HG03354 (cell line): ENCODE results near the gene CASP10.
A peak's percentile ranks its signal among the peaks of the same experiment; 100 is the strongest.
"Not testable (repeated sequence)": the region's sequence is repeated elsewhere in the genome, so short reads cannot be mapped to it uniquely, and the experiment has no call there.

Experiments used
- ATAC-seq: cut with Tn5 transposase; IDR thresholded peaks from one replicate; pipeline ENCODE4 v1.9.1; 2021; ENCODE audit warnings: mild to moderate bottlenecking; ENCODE audit not compliant: unreplicated experiment, poor library complexity, severe bottlenecking

Gene CASP10, protein sequence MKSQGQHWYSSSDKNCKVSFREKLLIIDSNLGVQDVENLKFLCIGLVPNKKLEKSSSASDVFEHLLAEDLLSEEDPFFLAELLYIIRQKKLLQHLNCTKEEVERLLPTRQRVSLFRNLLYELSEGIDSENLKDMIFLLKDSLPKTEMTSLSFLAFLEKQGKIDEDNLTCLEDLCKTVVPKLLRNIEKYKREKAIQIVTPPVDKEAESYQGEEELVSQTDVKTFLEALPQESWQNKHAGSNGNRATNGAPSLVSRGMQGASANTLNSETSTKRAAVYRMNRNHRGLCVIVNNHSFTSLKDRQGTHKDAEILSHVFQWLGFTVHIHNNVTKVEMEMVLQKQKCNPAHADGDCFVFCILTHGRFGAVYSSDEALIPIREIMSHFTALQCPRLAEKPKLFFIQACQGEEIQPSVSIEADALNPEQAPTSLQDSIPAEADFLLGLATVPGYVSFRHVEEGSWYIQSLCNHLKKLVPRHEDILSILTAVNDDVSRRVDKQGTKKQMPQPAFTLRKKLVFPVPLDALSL

DNA sequence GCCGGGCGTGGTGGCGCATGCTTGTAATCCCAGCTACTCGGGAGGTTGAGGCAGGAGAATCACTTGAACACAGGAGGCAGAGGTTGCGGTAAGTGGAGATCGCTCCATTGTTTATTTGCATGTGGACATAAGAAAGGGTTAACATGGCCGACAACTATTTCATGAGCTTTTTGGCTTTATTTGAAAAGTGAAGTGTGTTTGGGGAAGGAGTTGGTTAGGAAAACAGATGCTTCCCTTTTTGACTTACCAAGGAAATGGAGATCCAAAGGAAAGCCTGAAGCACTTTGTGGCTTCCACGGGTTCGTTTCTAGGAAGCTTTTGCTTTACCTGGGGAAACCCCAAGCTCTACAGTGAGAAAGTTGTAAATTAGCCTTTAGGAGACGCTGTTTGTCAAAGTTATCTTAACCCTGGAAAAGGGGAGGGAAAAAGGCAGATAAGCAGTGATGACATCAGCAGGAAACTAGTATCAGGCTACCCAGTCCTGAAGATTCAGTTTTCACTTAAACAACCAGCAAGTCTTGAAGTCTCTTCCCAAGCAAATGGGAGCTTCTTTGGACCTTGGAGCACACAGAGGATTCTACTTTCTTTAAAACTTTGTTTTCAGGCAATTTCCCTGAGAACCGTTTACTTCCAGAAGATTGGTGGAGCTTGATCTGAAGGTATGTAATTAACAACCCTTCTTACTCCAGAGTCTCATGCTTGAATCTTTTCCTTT lies at the start of gene CASP10:
Gene CASP10, plus strand, starts transcription at position 492 of the 715 bp plus-strand sequence. CDS start 2,637 bp downstream, outside the sequence.
- peak; percentile 69 for ATAC-seq

DNA sequence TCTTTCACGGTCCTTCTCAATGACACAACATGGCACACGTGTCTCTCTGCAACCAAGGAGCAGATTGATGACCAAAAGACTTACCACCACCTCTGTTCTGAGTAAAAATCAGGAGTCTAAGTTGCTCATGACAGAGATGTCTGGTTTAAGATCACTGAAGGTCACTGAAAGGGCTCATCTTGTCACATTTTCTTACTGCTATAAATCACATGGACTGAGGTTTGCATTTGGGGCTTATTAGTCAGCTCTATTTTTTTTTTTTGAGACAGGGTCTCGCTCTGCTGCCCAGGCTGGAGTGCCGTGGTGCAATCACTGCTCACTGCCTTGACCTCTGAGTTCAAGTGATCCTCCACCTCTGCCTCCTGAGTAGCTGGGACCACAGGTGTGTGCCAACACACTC lies 47.6 kb upstream of the CASP10 start:
- ATAC-seq, result no peak

DNA sequence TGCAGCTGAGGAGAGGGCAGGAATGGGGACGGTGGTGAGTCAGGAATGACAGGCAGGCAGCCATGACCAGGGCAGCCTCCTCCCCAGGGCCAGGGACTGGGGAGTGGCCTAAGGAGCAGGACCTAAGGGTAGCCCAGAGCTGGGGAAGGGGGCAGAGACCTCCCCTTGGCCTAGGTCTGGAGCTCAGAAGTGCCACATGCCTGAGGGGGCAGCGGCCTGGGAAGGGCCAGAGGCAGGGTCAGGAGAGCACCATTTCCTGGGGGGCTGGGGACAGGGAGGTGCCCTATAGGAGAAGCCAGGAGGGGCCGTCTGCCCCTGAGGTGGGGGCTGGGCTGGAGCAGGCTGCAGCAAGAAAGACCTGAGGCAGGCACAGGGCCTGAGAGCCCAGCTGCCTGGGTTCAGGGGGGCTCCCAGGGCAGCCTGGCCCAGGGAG lies 46.0 kb upstream of the CASP10 start:
- no peak for ATAC-seq

DNA sequence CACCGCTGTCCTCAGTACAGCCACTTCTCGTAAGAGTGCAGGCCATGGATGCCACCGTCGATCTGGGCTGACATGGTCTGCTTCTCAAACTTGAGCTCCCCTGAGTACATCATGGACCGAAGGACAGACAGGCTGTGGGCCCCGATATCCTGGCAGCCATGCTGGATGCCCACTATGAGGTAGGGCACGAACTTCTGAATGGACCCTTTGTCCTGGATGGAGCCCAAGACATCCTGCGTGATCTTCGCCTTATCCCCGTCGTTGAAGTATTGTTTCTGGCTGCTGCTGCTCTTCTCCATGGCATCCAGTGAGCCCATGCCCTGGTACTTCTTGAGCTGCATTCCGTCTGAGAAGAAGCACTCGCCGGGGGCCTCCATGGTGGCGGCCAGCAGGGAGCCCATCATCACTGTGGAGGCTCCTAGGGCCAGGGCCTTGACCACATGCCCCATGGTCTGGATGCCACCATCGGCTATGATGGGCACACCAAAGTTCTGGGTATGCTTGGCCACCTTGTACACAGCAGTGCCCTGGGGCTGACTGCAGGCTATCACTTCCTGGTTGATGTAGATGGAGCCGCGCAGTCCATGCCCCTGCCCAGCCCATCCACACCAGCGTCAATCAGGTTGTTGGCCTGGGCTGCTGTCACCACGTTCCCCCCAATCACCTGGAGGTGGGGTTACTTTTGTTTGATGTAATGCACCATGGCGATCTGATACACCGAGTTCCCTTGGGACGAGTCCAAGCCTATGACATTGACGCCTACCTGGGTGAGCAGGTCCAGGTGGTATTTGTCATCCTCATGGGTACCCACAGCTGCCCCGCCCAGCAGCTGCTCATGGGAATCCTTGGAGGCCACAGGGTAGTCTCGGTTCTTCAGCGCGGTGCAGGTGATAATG lies 45.2 kb upstream of the CASP10 start:
- ATAC-seq, result no peak

DNA sequence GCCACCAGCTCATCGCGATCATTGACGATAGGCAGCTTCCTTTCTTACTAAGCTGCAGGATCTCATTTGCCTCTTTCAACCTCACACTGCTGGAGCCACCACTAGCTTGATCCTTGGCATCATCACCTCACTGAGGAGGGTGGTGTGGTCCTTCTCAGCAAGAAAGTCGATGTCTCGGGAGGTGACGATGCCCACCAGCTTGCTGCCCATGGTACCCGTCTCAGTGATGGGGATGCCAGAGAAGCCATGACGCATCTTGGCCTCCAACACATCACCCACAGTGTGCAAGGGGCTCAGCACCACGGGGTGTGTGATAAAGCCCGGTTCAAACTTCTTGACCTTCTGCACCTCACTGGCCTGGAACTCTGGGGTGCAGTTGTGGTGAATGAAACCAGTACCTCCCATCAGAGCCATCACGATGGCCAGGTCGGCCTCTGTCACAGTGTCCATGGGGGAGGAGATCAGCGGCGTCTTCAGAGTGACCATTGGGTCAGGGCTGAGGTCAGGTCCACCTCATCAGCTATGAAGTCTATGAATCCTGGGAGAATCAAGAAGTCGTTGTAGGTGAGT lies 44.5 kb upstream of the CASP10 start:
- no peak for ATAC-seq

DNA sequence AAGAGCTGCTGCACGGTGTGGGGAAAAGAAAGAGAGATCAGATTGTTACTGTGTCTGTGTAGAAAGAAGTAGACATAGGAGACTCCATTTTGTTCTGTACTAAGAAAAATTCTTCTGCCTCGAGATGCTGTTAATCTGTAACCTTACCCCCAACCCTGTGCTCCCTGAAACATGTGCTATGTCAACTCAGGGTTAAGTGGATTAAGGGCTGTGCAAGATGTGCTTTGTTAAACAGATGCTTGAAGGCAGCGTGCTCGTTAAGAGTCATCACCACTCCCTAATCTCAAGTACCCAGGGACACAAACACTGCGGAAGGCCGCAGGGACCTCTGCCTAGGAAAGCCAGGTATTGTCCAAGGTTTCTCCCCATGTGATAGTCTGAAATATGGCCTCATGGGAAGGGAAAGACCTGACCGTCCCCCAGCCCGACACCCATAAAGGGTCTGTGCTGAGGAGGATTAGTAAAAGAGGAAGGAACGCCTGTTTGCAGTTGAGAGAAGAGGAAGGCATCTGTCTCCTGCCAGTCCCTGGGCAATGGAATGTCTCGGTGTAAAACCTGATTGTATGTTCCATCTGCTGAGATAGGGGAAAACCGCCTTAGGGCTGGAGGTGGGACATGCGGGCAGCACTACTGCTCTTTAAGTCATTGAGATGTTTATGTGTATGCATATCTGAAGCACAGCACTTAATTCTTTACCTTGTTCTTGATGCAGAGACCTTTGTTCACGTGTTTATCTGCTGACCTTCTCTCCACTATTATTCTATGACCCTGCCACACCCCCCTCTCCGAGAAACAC lies 43.8 kb upstream of the CASP10 start:
- ATAC-seq, result not testable (repeated sequence)

DNA sequence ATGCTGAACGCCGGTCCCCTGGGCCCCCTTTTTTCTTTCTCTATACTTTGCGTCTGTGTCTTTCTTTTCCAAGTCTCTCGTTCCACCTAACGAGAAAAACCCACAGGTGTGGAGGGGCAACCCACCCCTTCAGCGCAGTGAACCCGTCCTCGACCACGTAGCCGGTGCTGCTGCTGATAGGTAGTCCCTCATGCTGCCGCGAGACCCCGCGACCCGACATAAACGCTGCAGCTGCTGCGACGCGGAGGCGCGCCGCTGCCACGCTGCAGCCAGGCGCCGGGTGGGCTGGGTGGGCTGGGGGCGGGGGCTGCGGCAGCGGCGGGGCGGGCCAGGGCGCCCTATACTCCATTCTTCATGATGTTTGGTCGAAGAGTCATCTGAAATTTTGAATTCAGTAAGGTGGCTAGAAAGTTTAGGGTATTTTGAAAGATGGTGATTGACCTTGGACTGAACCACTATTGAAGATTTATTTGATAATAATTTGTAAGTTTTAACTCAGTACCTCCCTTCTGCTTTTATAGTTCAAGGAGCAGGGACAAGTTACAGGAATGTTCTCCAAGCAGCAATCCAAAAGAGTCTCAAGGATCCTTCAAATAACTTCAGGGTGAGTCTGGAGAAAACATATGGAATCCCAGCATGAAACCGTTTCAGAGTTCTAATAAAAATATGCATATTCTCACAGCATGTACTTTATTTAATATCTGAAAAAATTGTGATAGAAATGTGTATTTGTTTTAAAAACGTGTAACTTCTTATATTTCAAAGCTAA lies 42.9 kb upstream of the CASP10 start:
- no peak for ATAC-seq

DNA sequence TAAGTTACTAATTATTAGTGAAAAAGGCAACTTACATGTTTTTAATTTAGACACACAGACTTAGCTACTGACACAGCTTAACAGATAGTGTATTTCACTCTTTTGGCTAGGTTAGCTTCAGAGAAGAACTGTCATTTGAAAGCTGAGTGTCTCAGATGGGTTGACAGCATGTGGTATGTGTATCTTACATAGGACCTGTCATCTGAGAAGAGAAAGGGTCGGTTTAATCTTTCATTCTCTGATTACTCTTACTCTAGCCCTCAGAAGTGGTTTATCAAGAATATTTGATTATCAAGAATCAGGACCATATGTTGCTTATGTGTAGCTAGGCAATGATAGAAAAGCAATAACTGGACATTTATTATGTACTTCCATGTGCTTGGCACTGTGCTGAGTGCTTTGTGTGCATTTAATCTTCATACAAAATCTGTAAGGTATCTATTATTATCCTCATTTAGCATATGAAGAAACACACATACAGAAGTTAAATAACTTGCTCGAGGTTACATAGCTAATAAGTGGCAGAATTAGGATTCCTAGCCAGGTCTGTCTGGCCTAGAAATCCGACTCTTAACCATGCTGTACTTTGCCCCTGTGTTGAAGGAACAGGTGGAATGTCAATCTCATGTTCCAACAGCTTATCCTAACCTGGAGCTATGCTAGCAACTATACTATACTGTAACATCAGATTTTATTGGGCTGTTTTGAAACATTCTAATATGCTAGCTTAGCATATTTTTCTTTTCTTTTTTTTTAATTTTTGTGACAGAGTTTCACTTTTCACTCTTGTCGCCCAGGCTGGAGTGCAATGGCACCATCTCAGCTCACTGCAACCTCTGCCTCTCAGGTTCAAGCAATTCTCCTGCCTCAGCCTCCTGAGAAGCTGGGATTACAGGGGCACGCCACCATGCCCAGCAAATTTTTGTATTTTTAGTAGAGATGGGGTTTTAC lies 38.6 kb upstream of the CASP10 start:
- no peak for ATAC-seq

DNA sequence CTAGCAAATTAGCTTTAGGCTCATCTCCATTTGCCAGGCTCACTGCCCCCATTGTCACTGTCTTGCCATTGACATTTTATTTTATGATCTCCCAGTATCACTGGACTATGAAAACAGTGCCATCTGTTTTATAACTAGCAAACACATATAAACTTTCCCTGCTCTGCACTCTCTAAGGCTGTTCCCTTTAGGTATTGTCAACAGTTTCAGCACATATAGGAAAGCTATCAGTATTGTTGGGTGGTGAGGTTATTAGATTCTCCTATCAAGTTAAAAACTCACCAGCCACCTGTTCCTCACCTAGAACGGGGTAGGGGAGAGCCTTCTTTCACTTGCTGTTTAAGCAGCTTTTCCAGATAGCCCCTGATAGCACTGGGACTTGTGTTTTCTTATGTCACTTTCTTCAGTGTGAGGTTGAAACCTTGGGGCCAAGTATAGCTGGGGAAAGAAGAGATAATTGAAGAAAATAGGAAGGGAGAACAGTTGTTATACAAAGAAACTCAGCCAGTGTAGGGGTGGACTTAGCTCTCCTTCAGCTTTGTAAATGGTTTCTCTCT lies 34.4 kb upstream of the CASP10 start:
- no peak for ATAC-seq

DNA sequence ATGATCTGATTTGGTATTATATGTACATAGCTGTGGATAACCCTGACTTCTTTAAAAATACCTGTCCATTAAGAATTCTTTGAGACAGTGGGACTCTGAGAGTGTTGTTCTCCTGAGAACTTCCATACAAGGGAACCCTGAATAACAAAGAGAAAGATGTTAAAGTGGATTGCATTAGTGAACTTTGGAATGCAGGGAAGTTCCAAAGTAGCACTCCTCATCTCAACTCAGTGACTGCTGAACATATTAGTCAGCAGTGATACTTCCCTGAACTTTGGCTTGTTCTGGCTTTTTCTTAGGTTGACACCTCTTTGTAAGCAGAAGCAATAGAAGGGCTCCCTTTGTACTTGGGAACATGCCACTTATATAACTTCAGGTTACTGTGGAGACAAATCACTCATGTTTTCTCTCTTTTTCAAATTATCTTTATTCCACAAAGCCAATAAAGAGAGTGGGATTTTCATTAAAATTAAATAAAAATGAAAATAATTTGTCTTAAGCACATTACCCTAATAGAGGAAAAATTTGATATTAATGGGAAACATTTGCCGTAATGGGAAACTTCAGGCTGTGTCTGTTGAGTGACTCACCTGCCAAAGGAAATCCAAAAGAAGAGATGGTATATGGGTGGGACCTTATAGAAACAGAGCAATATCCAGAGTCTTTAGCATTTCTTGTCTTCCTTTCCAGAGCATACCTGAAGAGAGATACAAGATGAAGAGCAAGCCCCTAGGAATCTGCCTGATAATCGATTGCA lies 33.7 kb upstream of the CASP10 start:
- ATAC-seq, result no peak

DNA sequence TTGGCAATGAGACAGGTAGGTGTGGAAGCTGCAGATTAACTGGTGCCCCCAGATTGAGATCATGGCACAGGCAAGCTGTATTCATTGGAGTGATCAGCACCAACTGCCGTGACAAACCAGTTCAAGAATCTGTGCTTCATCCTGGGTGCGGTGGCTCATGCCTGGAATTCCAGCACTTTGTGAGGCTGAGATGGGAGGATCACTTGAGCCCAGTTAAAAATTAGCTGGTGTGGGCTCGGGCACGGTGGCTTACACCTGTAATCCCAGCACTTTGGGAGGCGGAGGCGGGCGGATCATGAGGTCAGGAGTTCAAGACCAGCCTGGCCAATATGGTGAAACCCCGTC lies 33.1 kb upstream of the CASP10 start:
- not testable (repeated sequence) for ATAC-seq

DNA sequence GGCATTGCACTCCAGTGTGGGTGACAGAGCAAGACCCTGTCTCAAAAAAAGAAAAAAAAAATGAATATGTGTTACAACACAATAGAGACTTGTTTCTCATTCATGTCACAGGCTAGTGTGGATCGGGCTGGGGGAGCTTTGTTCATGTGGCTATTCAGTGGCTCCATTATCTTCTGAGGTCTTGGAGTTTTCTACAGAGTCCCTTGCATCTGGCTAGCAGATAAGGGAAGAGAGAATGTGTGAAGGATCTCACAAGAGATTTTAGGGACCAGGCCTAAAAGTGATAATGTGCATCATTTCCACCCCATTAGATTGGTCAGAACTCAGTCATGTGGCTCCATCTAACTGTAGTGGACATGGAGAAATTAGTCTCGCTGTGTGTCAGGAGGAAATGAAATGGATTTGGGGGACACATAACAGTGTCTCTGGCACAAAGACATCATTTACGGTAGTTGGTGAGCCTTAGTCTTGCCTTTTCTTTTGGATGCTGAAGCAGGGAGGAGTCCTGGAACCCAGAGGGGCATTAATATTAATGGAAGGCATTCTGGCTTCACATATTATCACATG lies 32.4 kb upstream of the CASP10 start:
- no peak for ATAC-seq

DNA sequence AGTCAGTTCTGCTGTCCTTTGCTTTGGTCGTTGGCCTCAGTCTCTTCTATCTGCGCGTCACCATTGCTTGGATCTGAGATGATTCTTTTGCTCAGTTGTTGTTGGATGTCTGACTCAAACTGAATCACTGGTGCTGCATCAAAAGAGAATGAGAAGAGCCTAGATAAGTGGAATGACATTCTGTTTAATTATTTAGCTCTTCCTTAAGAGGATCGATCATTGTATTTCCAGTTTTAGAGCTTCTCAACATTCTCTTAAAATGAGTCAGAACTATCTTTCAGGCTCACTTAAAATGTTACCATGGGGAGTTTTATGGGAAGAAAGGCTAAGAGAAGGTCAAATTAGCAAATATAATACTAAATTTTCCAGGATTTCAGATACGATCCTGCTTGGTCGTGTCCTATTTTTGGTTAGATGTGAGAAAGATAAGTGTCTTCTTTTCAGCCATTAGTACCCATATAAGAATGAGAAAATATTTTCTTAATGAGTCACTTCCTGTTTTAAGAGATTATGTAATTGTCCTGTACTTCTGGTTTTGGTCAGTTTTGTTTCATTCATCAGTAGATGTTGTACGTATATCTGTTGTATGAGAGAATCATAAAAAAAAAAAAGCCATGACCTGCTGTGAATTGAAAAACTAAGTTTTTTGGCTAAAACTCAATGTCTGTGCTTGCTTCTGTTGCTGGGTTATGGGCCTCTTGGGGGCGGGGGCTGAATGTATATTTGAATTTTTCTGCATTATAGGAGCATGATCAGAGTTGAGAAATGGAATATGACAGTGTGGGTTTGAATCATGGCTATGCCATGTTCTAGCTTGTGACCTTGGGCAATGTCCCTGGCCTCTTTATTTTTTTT lies 31.6 kb upstream of the CASP10 start:
- ATAC-seq, result peak; percentile 87

DNA sequence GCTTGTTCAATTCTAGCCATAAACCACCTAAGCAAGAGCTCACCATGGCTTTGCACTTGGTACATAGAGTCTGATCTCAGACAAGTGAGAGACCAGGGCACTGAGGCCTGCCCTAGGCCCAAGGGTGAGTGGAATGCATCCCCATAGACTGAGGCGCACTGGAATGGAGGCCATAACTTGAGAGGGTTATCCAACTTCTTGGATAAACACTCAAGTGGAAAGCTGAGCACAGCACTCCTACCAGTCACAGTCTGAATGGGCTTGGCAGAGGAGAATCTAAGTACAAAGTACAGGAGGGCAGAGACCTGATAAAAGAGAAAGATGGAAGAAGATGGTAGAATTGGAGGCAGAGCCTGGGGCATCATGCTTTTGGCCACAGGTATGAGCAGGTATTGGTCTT lies 30.4 kb upstream of the CASP10 start:
- no peak for ATAC-seq
